Stimulated activated CD8-positive, alpha-beta memory T cell treated with anti-CD3 and anti-CD28 coated beads, Interleukin-4, amount 100 ng/mL, for 48 hours (primary cell): ENCODE measurements around the gene FARS2.

Source experiments
- DNase-seq: peaks from one replicate; pipeline ENCODE4 v3.0.0-alpha.2; 2020

The FARS2 gene

DNA sequence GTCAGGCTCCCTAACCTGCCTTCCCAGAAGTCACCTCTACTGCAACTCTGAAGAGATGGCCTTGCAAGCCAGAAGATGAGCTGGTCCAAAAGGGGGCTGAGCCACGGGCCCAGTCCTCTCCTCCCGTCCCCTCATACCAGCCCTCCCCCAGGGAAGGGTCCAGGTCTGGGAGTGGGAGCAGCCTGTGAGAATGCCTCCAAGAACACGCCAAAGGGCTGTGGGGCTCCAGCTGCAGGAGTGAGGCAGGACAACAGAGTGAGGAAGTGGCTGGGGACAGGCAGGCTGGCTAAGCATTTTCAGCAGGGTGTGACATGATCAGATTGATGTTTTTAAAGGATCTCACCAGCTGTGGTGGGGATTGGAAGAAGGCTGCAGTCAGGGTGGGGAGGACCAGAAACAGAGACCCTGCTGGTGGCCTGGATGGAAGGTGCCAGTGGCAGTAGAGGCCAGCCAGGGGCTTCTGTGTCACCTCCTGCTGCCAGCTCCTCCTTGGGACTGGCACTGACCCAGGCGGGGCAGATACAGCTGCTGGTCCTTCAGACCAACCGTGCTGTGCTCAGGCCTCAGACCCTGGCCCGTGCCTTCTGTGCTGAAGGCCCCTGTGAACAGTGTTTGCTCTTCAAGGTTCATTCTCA, 487.8 kb downstream of the FARS2 start:
- DNase-seq, result no peak

DNA sequence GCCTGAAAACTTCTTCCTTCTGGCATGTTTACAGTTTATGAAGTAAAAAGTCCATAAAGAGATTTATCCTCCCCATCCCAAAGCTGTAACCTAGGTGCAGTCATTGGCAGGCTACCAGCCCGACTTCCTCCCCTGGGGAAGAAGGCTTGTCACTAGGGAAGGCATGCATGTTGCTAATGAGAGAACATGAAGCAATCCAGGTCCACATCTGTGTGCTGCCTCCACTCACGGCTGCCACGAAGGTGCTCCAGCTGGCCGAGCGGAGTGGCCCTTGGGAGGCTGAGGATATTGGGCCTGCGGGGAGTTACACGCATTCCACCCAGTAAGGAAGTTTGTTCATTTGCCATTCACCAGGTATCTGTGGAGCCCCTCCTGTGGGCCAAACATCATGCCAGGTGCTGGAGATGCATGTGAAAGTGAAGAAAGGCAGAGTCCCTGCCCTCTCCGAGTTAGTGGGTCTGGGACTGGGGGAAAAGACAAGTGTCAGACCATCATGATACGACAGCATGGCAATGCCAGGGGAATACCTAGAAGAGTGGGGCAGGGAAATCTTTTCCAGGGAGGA, 488.4 kb downstream of the FARS2 start:
- no peak for DNase-seq

DNA sequence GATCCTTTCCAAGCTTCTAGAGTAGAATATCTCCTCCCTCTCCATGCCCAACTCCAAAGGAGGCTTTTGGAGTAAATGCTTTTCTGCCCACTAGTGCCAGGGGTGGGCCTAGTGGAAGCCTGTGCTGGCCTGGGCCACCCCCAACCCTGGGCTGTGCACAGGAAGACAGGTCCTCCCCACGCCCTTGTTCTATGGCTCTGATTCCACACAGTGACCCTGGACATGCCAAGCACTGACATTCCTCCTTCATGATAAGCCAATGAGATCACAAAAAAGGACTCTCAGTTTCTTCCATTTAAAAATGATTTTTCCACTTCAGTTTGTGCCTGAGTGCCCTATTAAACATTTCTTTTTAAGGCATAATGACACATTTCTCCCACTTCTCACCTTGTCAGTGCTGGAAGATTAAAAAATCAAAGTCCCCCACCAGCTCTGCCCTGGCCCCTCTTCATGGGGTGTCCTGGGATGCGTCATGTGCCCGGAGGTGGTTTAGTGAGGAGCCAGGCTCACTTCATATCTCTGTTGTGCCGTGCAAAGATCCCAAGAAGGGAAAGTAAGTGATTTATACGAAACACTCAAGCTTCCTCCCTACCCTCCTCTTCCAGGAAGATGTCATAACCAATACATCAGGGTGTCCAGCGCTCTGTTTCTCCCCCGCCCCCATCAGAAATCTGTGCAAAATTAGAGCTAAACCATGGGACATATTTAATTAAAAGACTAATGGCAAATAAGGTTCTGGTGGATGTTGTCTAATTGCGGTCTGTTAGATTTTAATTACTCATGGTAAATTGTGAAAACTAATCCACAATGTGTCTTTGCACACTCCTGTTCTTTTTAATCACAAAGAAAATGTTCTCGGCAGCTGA, 490.4 kb downstream of the FARS2 start:
- DNase-seq, result no peak

DNA sequence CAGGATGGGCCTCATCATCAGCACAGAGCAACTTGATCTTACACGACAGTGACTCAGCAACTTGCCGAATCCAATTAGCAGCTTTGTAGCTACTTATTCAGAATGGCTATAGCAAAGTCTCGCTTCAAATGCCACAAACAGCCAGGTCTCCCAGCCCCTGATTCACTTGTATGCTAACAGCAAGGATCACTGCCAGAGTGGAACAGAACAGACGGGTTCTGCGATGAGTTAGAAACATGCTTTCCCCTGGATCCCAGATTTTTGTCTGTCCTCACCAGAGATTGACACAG, 491.0 kb downstream of the FARS2 start:
- DNase-seq, result no peak

DNA sequence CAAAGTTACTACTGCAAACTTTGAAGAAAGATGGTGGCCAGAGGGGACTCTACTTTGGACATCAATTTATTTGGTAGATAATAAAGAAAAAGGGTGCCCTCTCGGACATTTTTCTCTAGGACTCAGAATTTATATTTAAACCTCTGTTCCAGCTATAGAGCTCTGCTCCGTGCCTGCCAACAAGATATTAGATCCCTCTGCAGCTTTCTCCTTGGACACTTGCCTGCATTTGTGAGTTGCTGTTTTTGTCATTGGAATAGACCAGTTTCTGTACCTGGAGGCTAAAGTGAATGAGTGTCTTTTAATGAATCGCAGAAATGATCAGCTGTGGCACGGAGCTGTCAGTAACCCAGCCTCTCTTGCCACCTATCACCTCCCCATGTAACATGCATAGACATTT, 491.9 kb downstream of the FARS2 start:
- DNase-seq, result no peak

DNA sequence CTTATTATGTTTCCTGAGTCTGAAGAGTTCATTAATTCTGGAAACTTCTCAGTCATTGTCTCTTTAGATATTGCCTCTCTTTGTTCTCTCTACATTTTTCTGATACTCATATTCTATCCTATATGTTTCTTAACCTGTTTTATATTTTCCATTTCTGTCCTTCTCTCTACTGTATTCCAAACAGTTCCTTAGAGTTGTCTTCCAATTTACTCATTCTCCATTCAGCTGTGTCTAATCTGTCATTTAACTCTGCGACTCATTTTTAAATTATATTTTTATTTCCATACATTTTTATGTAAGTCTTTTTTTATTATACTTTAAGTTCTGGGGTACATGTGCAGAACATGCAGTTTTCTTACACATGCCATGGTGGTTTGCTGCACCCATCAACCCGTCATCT, 493.6 kb downstream of the FARS2 start:
- no peak for DNase-seq

DNA sequence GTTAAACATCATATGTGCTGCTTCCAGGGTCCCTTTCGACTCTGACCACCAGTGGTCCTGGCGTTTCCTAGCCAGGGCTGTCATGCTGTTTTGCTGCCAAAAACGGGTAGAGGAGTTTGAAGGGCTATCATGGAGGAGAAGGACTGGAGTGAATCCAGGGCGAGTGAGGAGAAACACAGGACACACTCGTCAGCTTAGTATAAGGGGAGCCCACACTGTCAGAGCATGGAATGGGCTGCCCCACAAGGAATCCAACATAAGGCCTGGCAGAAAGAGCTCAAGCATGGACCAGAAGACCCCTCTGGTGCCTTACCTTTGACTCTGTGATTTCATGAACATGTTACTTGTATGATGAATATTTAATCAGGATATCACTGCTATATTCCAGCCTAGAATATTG, 498.3 kb downstream of the FARS2 start:
- DNase-seq, result no peak

DNA sequence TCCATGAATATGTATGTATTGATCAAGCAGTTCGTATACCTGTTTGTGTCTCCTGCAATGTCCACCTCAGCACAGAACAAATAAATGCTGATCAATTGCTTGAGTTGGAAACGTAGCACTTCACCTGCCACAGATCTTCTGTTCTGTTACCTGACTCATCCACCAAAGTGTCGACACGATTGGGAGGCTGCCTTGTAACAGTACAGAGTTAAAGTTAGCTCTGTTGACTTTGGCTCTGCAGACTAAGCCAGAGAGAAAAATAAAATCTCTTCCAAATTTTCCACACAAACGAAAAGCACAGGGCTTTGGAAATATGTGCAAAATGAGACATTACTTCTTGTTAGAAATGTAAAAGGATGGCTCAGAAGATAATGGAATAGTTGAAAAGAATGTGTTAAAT, 500.1 kb downstream of the FARS2 start:
- DNase-seq, result no peak

DNA sequence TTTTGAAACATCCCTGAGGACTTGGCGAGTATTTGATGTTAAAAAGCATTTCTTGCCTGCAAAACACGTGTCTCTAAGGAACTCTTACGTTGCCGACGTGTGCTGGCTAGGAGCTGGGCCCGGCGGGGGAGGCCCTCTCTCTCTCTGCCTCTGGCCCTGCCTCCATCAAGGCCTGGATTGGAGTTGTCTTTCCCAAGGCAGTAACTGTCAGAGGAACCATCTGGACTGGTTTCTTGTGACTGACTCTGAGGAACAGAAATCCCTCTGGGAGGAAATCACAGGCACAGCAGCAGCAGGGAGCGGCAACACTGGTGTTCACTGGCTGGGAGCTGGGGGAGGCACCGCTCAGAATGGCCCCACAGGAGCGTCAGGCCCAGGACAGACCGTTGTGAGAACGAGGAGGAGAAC, 501.3 kb downstream of the FARS2 start:
- no peak for DNase-seq

DNA sequence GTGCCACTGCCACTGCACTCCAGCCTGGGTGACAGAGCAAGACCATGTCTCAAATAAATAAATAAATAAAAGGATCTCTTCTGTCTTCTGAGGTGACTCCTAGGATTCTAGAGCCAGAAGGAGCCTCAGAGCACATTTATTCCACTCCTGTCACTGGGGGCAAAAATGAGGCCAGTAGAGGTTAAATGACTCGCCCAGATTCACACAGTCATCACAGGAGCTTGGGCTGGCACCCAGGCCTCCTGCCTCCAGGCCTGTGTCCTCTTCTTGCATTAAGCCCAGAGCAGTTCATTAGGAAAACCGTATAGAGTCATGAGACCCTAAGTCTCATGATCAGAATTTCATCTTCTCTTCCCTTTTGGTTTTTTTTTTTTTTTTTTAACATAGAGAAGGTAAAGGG, 502.1 kb downstream of the FARS2 start:
- no peak for DNase-seq

DNA sequence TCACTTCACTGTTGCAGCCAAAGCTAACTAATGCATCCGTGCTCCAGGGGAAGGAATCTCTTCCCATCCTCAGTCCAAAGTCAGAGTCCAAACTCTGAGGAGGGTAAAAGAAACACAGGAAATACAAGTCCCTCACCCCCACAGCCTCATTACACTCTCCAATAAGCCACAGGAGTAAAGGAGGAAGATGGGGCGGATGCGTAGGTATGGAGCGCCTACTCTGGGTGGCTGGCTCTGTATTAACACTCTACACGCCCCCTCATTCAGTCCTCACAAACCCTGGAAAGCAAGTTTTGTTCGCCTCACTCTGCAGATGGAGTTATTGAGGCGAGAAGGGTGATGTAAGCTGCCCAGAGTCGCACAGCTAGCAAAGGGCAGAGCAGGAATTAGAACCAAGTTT, 502.6 kb downstream of the FARS2 start:
- DNase-seq, result no peak

DNA sequence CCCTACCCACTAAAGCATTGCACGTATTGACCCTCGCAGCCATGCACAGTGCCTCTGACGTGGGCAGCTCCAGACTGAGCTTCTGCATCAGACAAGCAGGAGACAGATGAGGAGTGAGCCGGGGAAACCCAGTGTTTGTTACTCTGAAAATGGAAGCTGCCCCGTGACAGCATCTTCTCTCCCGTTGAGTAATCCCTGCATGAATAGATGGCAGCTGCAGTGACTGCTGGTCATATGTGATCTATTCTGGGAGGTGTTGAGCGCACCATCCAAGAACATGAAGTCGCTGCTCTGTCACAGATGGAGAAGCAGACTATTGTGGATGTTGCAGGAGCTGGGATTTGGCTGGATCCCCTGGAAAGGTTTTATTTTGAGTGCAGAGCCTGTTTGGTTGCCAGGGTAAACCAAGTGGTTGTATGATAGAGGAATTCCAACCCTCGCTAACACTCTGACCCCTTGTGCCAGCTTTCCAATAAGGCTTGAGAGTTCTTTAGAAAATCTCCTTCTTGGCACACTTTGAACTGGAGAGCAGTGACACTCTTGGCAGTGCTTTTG, 503.2 kb downstream of the FARS2 start:
- no peak for DNase-seq

DNA sequence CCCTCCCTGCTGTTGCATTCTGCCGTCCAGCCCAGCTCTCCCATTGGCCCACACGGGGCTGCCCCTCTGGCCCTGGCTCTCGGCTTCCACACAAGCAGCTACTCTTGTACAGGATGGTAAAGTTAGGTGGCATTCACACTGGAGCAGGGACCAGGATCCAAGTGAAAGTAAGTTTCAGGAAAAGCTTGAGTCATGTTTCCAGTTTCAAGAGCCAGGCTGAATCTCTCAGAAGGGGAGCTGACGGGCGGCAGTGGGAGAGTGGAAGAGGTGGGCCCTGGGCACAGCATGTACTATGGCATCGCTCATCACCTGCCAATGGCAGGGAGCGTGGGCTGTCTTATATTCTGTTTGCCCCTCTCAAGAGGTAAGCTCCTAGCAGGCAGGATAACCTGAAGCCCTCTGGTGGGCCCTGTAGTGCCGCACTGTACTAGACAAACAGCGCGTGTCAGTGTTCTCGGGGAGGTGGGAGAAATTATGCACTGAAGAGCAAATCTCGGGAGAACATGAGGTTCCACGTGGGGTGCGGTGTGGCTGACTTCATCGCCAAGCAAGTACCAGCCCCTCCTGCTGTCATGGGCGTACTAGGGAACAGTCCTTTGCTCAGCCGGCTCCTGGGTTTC, 503.9 kb downstream of the FARS2 start:
- no peak for DNase-seq

DNA sequence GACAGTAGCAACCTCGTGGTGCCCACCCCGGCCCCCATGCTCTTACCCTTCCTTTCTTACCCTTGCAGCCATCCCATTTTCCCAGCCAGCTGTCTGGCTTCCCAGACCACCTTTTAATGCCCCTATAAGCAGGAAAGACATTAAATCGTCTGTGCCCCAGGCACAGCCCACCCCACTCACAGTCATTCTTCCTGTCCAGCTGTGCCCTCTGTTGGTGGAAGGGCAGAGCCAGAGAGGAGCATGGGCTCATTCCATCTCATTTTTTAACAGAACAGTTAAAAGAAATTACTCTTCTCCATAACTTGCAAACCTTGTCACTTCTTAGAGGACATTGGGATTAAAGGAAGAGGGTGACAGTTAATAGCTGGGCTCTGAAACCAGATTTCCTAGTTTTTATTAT, 504.9 kb downstream of the FARS2 start:
- no peak for DNase-seq

DNA sequence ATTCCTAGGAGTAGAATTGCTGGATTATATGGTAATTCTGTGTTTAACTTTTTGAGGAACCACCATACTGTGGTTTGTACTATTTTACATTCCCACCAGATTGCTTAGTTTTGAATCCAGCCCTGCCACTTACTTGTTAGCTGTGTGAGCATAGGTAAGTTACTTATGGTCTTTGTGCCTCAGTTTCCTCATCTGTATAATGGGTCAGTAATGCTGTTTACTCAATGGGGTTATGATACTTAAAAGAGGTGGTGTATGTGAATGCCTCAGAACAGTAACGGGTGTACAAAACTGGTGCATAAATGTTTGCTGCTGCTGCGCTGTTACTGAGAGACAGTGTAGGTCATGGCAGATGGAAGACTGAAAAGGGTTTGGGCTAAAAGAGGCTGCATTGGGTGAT, 506.2 kb downstream of the FARS2 start:
- DNase-seq, result no peak

DNA sequence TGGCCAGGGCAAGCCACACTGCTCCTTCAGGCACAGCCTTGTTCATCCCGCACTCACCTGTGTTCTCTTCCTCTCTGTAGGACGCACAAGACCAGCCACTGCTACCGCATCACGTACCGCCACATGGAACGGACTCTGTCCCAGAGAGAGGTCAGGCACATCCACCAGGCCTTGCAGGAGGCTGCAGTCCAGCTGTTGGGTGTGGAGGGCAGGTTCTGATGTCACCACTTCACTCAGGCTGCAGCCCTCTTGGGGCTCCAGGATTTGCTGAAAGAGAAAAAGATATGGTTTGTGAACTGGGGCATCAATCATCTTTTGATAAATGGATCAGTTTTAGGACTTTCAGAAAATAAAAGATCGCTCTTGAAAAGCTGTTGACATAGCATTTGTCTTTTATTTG, 509.9 kb downstream of the FARS2 start:
- no peak for DNase-seq

DNA sequence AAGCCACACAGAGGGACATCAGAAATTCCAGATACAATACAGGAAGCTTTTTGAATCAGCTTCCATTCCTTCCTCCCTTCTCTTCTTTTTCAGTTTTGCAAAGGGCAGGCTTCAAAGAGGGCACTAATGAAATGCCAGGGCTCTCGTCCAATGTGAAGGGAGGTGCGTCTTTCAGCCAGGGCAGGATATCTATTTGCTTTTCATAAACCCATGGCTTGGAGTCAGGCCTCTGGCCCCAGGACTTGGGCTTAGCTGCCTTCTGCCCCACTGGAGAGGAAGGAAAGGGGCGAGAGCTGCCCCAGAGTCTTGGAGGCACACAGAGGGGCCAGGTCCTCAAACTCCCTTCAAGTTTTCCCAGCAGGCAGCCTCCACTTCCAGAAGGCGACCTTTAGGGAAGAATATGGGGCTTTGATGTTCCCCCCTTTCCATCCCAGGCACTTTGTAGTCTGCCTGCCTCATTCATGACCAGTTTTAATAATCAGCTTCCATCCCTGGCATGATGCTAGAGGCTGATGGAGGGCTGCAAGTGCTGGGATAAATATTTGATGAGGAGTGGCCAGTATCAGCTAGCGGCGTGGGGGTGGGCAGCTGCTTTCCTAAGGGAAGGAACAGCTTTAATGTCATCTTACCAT, 510.6 kb downstream of the FARS2 start:
- no peak for DNase-seq

DNA sequence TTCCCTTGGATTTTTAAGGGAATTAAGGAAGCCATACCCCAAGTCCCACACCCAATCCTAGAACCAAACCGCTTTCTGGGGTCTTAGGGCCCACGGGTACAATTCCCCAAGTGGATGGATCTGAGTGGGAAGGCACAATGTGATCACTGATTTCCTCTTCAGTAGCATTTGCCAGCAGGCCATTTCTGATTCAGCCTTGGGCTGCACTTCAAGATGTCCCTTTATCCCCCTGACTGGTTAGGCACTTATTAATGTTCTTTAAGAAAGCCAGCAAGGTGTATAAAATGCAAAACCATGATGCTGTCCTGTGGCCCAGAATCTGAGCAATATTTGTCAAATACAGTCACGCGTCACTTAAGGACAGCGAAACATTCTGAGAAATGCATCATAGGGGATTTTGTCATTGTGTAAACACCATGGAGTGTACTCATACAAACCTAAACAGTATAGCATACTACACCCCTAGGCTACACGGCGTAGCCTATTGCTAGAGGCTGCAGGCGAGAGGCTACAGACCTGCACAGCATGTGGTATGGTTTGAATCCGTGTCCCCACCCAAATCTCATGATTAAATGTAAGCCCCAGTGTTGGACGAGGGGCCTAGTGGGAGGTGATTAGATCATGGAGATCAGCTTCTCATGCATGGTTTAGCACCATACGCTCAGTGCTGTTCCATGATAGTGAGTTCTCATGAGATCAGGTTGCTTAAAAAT, 511.3 kb downstream of the FARS2 start:
- no peak for DNase-seq

DNA sequence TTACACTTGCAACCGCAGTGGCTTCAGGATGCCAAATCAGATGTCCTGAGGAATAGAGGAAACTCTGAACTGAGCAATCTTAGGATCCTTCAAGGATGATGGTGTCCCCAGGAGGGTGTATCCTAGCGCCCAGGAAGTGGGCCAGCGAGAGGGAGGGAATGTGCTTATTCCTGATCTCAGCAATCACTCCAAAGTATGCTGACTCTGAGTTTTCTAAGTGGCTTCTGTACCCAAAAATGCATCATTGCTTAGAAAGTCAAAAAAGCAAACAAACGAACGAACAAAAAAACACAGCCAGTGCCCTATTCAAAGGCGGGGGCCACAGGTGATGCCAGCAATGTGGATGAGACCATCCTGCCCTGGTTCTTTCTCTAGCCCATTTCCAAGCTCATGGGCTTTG, 514.8 kb downstream of the FARS2 start:
- no peak for DNase-seq

DNA sequence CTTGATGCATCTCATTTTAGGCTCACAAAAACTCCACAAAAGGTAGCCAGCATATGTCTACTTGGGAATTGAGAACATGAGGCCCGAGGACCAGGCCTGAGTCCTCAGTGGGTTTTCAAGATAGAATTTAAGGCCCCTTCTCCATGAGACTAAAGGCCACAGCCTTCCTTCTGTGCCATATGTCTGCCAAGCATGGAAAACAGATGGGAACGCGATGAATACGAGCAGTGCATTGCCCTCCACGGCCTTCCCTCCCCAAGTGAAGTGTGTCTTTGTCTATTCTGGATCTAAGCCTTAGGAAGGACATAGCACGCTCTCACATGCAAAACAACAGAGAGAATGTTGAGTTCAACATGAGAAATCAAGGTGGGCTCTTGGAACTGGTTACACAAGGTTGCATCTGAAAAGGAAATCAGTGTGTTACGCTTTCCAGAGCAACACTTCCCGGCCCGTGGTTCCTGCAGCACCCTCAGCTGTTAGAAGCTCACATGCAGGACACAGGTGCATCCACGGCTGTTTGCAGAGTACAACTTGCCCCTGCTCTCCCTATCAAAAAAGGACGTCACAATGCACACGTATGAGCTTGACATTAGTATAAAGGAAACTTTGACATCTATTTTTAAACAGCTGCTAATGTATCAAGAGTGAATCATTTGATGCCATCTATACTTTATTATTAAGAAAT, 515.5 kb downstream of the FARS2 start:
- DNase-seq, result no peak

DNA sequence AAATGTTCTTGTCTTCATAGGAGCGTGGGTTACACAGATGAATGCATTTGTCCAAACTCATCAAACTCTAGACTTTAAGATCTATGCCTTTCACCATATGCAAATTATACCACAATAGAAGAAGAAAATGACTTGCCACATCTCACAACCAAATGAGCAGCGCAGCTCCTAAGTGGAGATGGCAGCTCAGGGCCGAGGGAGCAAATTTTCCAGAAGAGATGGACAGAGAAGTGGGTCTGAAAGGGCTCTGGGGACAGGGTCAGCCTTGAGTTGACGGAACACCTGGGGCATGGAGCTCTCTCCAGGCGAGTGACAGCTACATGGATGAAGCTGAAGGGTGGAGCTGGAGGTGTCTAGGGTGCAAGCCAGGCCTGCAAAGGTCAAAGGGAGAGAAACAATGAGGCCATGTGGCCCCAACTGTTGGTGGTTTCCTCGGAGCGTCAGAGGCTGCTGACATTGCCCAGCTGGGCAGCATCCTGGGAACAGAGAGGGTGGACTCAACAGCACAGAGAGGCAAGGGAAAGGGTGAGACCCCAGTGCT, 517.1 kb downstream of the FARS2 start:
- no peak for DNase-seq

DNA sequence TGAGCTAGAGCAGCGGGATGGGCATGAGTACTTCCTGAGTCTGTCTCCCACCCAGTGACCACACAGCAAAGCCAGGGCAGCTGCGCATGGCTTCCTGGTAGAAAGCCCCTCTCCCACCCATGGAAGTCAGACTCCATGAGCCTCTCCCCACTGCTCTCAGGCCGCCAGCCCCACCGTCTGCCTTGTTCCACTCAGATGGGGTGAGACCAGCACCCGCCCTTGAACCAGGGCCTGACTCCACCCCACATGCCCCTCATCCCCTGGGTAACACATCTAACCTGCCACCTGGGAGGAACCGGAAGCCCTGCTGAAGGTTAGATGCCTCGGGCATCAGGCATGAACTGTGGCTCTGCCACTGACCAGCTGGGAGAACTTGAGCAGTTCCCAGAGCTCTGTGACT, 517.6 kb downstream of the FARS2 start:
- DNase-seq, result no peak
